Measurements from ENCODE around the gene KLHDC7A.

The KLHDC7A gene

GRCh38 chr1:18532390-18533170, 51.9 kb downstream of the KLHDC7A start:
- Histone ChIP-seq H3K36me3 (ENCODE audit: insufficient read depth, low read length) (no peaks in the 10 kb centered on the region), H2AFZ (ENCODE audit: low read length) (no peak overlapping the region), H3K27me3 (ENCODE audit: insufficient read depth, low read length, poor library complexity, severe bottlenecking) (no peaks in the 10 kb centered on the region), H3K9me2 (replicated peaks; ENCODE audit: low read depth, low read length) (no peaks in the 10 kb centered on the region), H4K20me1 (ENCODE audit: insufficient read depth, low read length, poor library complexity, severe bottlenecking) (no peaks in the 10 kb centered on the region), H3K4me1 (ENCODE audit: insufficient read depth, low read length, poor library complexity, severe bottlenecking) (no peaks in the 10 kb centered on the region), H3K9ac (ENCODE audit: low read depth, low read length, poor library complexity, severe bottlenecking) (no peak overlapping the region), H3K4me3 (ENCODE audit: low read length, poor library complexity, severe bottlenecking) (no peak overlapping the region), H3F3A (ENCODE audit: low read depth) (no peaks in the 10 kb centered on the region), H3K4me2 (ENCODE audit: low read depth, low read length, poor library complexity, severe bottlenecking) (no peak overlapping the region), H3K9me3 (ENCODE audit: insufficient read depth, low read depth, low read length) (no peaks in the 10 kb centered on the region), H3K79me2 (ENCODE audit: insufficient read depth, low read length) (no peaks in the 10 kb centered on the region)
- TF ChIP-seq, protein P1, sequence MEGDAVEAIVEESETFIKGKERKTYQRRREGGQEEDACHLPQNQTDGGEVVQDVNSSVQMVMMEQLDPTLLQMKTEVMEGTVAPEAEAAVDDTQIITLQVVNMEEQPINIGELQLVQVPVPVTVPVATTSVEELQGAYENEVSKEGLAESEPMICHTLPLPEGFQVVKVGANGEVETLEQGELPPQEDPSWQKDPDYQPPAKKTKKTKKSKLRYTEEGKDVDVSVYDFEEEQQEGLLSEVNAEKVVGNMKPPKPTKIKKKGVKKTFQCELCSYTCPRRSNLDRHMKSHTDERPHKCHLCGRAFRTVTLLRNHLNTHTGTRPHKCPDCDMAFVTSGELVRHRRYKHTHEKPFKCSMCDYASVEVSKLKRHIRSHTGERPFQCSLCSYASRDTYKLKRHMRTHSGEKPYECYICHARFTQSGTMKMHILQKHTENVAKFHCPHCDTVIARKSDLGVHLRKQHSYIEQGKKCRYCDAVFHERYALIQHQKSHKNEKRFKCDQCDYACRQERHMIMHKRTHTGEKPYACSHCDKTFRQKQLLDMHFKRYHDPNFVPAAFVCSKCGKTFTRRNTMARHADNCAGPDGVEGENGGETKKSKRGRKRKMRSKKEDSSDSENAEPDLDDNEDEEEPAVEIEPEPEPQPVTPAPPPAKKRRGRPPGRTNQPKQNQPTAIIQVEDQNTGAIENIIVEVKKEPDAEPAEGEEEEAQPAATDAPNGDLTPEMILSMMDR (conservative IDR thresholded peaks at IDR 0.05; ENCODE audit: low read length) = no peak
- TF ChIP-seq EZH2phosphoT487 (IDR thresholded peaks at IDR 0.05; ENCODE audit: borderline replicate concordance) = no peak

GRCh38 chr1:18533259-18533658, 52.5 kb downstream of the KLHDC7A start:
- no peaks in the 10 kb centered on the region for H3K9me3 ChIP-seq (ENCODE audit: insufficient read depth, low read depth, low read length)
- H3K79me2 ChIP-seq (ENCODE audit: insufficient read depth, low read length) = no peaks in the 10 kb centered on the region
- no peaks in the 10 kb centered on the region for H3K9me2 ChIP-seq (replicated peaks; ENCODE audit: low read depth, low read length)
- H3K4me2 ChIP-seq (ENCODE audit: low read depth, low read length, poor library complexity, severe bottlenecking) = no peak overlapping the region
- H3K27me3 ChIP-seq (ENCODE audit: insufficient read depth, low read length, poor library complexity, severe bottlenecking) = no peaks in the 10 kb centered on the region
- no peaks in the 10 kb centered on the region for H4K20me1 ChIP-seq (ENCODE audit: insufficient read depth, low read length, poor library complexity, severe bottlenecking)
- H3K4me1 ChIP-seq (ENCODE audit: insufficient read depth, low read length, poor library complexity, severe bottlenecking) = no peaks in the 10 kb centered on the region
- H2AFZ ChIP-seq (ENCODE audit: low read length) = no peak overlapping the region
- TF ChIP-seq, protein P1 (conservative IDR thresholded peaks at IDR 0.05; ENCODE audit: low read length) = no peak
- TF ChIP-seq EZH2phosphoT487 (IDR thresholded peaks at IDR 0.05; ENCODE audit: borderline replicate concordance) = no peak
- H3K4me3 ChIP-seq (ENCODE audit: low read length, poor library complexity, severe bottlenecking) = no peak overlapping the region
- H3K36me3 ChIP-seq (ENCODE audit: insufficient read depth, low read length) = no peaks in the 10 kb centered on the region
- H3F3A ChIP-seq (ENCODE audit: low read depth) = no peaks in the 10 kb centered on the region
- no peak overlapping the region for H3K9ac ChIP-seq (ENCODE audit: low read depth, low read length, poor library complexity, severe bottlenecking)

GRCh38 chr1:18534810-18535205, 54.1 kb downstream of the KLHDC7A start:
- H3K9ac ChIP-seq (ENCODE audit: low read depth, low read length, poor library complexity, severe bottlenecking) = no peak overlapping the region
- no peaks in the 10 kb centered on the region for H3K27me3 ChIP-seq (ENCODE audit: insufficient read depth, low read length, poor library complexity, severe bottlenecking)
- no peaks in the 10 kb centered on the region for H3K9me2 ChIP-seq (replicated peaks; ENCODE audit: low read depth, low read length)
- H3K4me1 ChIP-seq (ENCODE audit: insufficient read depth, low read length, poor library complexity, severe bottlenecking) = no peaks in the 10 kb centered on the region
- no peak overlapping the region for H2AFZ ChIP-seq (ENCODE audit: low read length)
- H3F3A ChIP-seq (ENCODE audit: low read depth) = no peaks in the 10 kb centered on the region
- no peaks in the 10 kb centered on the region for H3K79me2 ChIP-seq (ENCODE audit: insufficient read depth, low read length)
- no peak overlapping the region for H3K4me2 ChIP-seq (ENCODE audit: low read depth, low read length, poor library complexity, severe bottlenecking)
- no peak for TF ChIP-seq EZH2phosphoT487 (IDR thresholded peaks at IDR 0.05; ENCODE audit: borderline replicate concordance)
- TF ChIP-seq, protein P1 (conservative IDR thresholded peaks at IDR 0.05; ENCODE audit: low read length) = no peak
- no peak overlapping the region for H3K4me3 ChIP-seq (ENCODE audit: low read length, poor library complexity, severe bottlenecking)
- no peaks in the 10 kb centered on the region for H4K20me1 ChIP-seq (ENCODE audit: insufficient read depth, low read length, poor library complexity, severe bottlenecking)
- H3K36me3 ChIP-seq (ENCODE audit: insufficient read depth, low read length) = no peaks in the 10 kb centered on the region
- no peaks in the 10 kb centered on the region for H3K9me3 ChIP-seq (ENCODE audit: insufficient read depth, low read depth, low read length)

Measured in Loucy (cell line).